BE2C (cell line): ENCODE results near the gene CHD1L.

Experiments used
- DNase-seq: peaks from one replicate; pipeline ENCODE4 v3.0.0-alpha.2; 2020
- H3K27me3 ChIP-seq: fragments of 250-450 bp; sonication (Bioruptor Pico); 2 replicates; pipeline ENCODE4 v1.5.1; 2020; ENCODE audit warnings: mild to moderate bottlenecking
- H3K36me3 ChIP-seq: fragments of 250-450 bp; sonication (Bioruptor Pico); 2 replicates; pipeline ENCODE4 v1.5.1; 2020; ENCODE audit warnings: mild to moderate bottlenecking
- H3K4me1 ChIP-seq: fragments of 250-450 bp; sonication (Bioruptor Pico); 2 replicates; pipeline ENCODE4 v1.5.1; 2020
- H3K4me3 ChIP-seq: 2 replicates; pipeline ENCODE4 v1.5.1; 2011; ENCODE audit warnings: low read depth, low read length
- H3K9me3 ChIP-seq: fragments of 250-450 bp; sonication (Bioruptor Pico); 2 replicates; pipeline ENCODE4 v1.5.1; 2020
- CTCF ChIP-seq: IDR thresholded peaks from 2 replicates; pipeline ENCODE4 v1.5.1; 2012; ENCODE audit warnings: mild to moderate bottlenecking, low read depth, low read length

CHD1L gene

GRCh38 chr1:147207192-147207591 lies 35.3 kb upstream of the CHD1L start:
- H3K4me3 ChIP-seq: no peak overlapping the region
- no peak for TF ChIP-seq CTCF
- H3K4me1 ChIP-seq: no peaks in the 10 kb centered on the region
- no peaks in the 10 kb centered on the region for H3K27me3 ChIP-seq
- no peaks in the 10 kb centered on the region for H3K9me3 ChIP-seq
- no peaks in the 10 kb centered on the region for H3K36me3 ChIP-seq
- DNase-seq: no peak

- no peak for DNase-seq
Measured at GRCh38 chr1:147208619-147209018, 33.9 kb upstream of the CHD1L start.

GRCh38 chr1:147209825-147210821 lies 32.4 kb upstream of the CHD1L start:
- Histone ChIP-seq H3K4me3 (no peak overlapping the region), H3K4me1 (no peaks in the 10 kb centered on the region), H3K9me3 (no peaks in the 10 kb centered on the region), H3K27me3 (no peaks in the 10 kb centered on the region; the same call in 1 of the 2 replicates), H3K36me3 (no peaks in the 10 kb centered on the region)
- no peak for DNase-seq
- TF ChIP-seq CTCF: no peak

More at GRCh38 chr1:147208619-147209018, 33.9 kb upstream of the CHD1L start:
- TF ChIP-seq CTCF: no peak
- Histone ChIP-seq H3K36me3 (no peaks in the 10 kb centered on the region), H3K27me3 (no peaks in the 10 kb centered on the region), H3K4me3 (no peak overlapping the region), H3K9me3 (no peaks in the 10 kb centered on the region), H3K4me1 (no peaks in the 10 kb centered on the region)

- no peak for DNase-seq
- Histone ChIP-seq H3K27me3 (no peaks in the 10 kb centered on the region; the same call in 1 of the 2 replicates), H3K4me1 (no peaks in the 10 kb centered on the region), H3K4me3 (no peak overlapping the region), H3K36me3 (no peaks in the 10 kb centered on the region), H3K9me3 (no peaks in the 10 kb centered on the region)
- no peak for TF ChIP-seq CTCF
Measured at GRCh38 chr1:147210987-147211386, 31.5 kb upstream of the CHD1L start.

- no peaks in the 10 kb centered on the region for H3K4me1 ChIP-seq
- no peaks in the 10 kb centered on the region; the same call in none of the 2 replicates for H3K27me3 ChIP-seq
- TF ChIP-seq CTCF: no peak
- no peak overlapping the region for H3K4me3 ChIP-seq
- H3K9me3 ChIP-seq: no peaks in the 10 kb centered on the region
- DNase-seq: no peak
- no peaks in the 10 kb centered on the region for H3K36me3 ChIP-seq
Measured at GRCh38 chr1:147211577-147211976, 30.9 kb upstream of the CHD1L start.

- no peaks in the 10 kb centered on the region for H3K4me1 ChIP-seq
Measured at GRCh38 chr1:147213271-147213670, 29.2 kb upstream of the CHD1L start.

More at GRCh38 chr1:147213271-147213670, 29.2 kb upstream of the CHD1L start:
- Histone ChIP-seq H3K4me3 (no peak overlapping the region), H3K36me3 (no peaks in the 10 kb centered on the region), H3K9me3 (no peaks in the 10 kb centered on the region), H3K27me3 (peaks cover 2% of the 10 kb centered on the region)
- DNase-seq: no peak
- no peak for TF ChIP-seq CTCF
